ENCODE measurements around the gene RNU4-1. TPM values are rescaled to one million over a fixed set of nuclear protein-coding genes. Genes with fewer than 3 reads are reported as not detected.

RNU4-1 gene
- 178 TPM for total RNA-seq (2013)
- polyA plus RNA-seq = not detected
- under 0.01 TPM in 1 of 2 replicates, not detected in the other for polyA minus RNA-seq
- total RNA-seq = 29.3 to 177 (median 83.9) reads per million in 11 experiments

DNA sequence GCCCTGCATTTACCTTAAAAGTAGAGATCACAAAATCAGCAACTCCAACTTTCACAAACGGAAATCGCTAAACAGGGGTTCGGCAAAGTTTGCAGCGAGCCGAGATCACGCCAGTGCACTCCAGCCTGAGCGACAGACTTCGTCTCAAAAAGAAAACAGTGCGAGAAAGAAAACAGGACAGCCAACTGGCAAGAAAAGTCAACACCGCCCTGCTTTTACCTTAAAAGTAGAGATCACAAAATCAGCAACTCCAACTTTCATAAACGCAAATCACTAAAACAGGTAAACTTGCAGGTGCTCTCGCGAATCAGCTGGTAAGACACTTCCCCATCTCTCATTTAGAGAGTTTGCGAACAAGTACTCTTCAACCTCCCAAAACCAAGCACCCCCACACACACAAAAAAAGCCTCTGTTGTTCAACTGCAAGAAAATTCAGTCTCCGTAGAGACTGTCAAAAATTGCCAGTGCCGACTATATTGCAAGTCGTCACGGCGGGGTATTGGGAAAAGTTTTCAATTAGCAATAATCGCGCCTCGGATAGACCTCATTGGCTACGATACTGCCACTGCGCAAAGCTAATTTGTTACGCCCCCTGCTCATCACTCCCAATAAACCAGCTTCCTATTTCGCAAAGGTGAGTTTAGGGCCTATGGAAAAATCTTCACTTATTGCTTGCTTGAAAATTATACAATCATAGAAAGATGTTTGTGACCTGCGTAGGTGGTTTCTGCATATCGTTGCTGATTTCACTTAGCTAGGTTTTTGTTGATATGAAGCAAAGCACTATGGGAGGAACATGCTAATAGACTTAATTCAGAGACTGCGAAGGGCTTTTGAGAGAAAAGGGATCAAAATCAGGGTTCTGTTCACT lies at the start of gene RNU4-1:
TSS of gene RNU4-1 (minus strand) at position 577 of the 871 bp plus-strand sequence.
- no peaks in the 10 kb centered on the region for H3K9me3 ChIP-seq (replicated peaks in 1 of 2; ENCODE audit: control insufficient read depth in 1 of 2, insufficient read depth in 1 of 2, low read length in 2 of 2)
- peak within 1 kb of the TSS; percentile 61 for H2AFZ ChIP-seq (ENCODE audit: insufficient read depth, low read depth, low read length, poor library complexity, severe bottlenecking)
- Mint-ChIP-seq H3K27ac (no peak within 1 kb of the TSS), H3K4me3 (no peak within 1 kb of the TSS), H3K9me3 (no peaks in the 10 kb centered on the region), H3K27me3 (ENCODE audit: low read depth in 3 of 3) (peaks cover 0 to 2% (median 0%) of the 10 kb centered on the region in 3 donors), H3K36me3 (no peaks in the 10 kb centered on the region), H3K4me1 (no peaks in the 10 kb centered on the region)
- H4K20me1 ChIP-seq (ENCODE audit: insufficient read depth, low read length) = no peaks in the 10 kb centered on the region
- H3K4me1 ChIP-seq (ENCODE audit: control insufficient read depth in 1 of 2, insufficient read depth in 2 of 2, low read length in 2 of 2) = peaks cover 27 to 38% of the 10 kb centered on the region in 2 donors
- H3K27ac ChIP-seq (ENCODE audit: low read depth in 1 of 2, low read length in 2 of 2) = peak within 1 kb of the TSS; percentile 98 to 100
- H3K27me3 ChIP-seq (ENCODE audit: control insufficient read depth in 2 of 2, insufficient read depth in 2 of 2, low read length in 2 of 2) = no peaks in the 10 kb centered on the region
- TF ChIP-seq, protein P1, sequence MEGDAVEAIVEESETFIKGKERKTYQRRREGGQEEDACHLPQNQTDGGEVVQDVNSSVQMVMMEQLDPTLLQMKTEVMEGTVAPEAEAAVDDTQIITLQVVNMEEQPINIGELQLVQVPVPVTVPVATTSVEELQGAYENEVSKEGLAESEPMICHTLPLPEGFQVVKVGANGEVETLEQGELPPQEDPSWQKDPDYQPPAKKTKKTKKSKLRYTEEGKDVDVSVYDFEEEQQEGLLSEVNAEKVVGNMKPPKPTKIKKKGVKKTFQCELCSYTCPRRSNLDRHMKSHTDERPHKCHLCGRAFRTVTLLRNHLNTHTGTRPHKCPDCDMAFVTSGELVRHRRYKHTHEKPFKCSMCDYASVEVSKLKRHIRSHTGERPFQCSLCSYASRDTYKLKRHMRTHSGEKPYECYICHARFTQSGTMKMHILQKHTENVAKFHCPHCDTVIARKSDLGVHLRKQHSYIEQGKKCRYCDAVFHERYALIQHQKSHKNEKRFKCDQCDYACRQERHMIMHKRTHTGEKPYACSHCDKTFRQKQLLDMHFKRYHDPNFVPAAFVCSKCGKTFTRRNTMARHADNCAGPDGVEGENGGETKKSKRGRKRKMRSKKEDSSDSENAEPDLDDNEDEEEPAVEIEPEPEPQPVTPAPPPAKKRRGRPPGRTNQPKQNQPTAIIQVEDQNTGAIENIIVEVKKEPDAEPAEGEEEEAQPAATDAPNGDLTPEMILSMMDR (IDR thresholded peaks at IDR 0.05) = no peak
- H3K9ac ChIP-seq (ENCODE audit: insufficient read depth, low read length, poor library complexity, severe bottlenecking) = peak within 1 kb of the TSS; percentile 91
- peak within 1 kb of the TSS; percentile 79 for H3K4me2 ChIP-seq (replicated peaks; ENCODE audit: extremely low read depth, low read length, poor library complexity, severe bottlenecking)
- peak within 1 kb of the TSS; percentile 63 to 79 (median 65) for H3K4me3 ChIP-seq (replicated peaks in 1 of 3; ENCODE audit: low read depth in 2 of 3, low read length in 3 of 3)
- DNase-seq = peak; percentile 83 to 89 (median 84)
- WGBS (ENCODE audit: insufficient coverage) = 0% methylated on average over 17 of the region's 29 CpGs
- no peaks in the 10 kb centered on the region for H3K79me2 ChIP-seq (ENCODE audit: insufficient read depth, low read length)
- H3K36me3 ChIP-seq (replicated peaks in 1 of 2; ENCODE audit: control insufficient read depth in 1 of 2, insufficient read depth in 2 of 2, low read length in 2 of 2) = no peaks in the 10 kb centered on the region
- intact Hi-C loops (cut with micrococcal nuclease) = loop anchor here in 1 of 2 donors (1.0 kb wide), 1 partner anchor 24 kb away; no protein-coding TSS in a partner anchor

- no peaks in the 10 kb centered on the region for H3K36me3 ChIP-seq (replicated peaks in 1 of 2; ENCODE audit: control insufficient read depth in 1 of 2, insufficient read depth in 2 of 2, low read length in 2 of 2)
- TF ChIP-seq, protein P1 (IDR thresholded peaks at IDR 0.05) = no peak
- H3K4me2 ChIP-seq (replicated peaks; ENCODE audit: extremely low read depth, low read length, poor library complexity, severe bottlenecking) = no peak overlapping the region
- intact Hi-C loops (cut with micrococcal nuclease) = no loop called here
- no peaks in the 10 kb centered on the region for H4K20me1 ChIP-seq (ENCODE audit: insufficient read depth, low read length)
- no peaks in the 10 kb centered on the region for H3K36me3 Mint-ChIP-seq
- 79% methylated on average over 21 of the region's 30 CpGs for WGBS (ENCODE audit: insufficient coverage)
- no peak overlapping the region for H3K4me3 ChIP-seq (replicated peaks in 1 of 3; ENCODE audit: low read depth in 2 of 3, low read length in 3 of 3)
- H3K27ac ChIP-seq (ENCODE audit: low read depth in 1 of 2, low read length in 2 of 2) = no peak overlapping the region
- no peaks in the 10 kb centered on the region for H3K4me1 Mint-ChIP-seq
- H3K4me3 Mint-ChIP-seq = no peak overlapping the region
- no peaks in the 10 kb centered on the region for H3K27me3 ChIP-seq (ENCODE audit: control insufficient read depth in 2 of 2, insufficient read depth in 2 of 2, low read length in 2 of 2)
- peaks cover 4 to 7% (median 6%) of the 10 kb centered on the region in 3 donors for H3K27me3 Mint-ChIP-seq (ENCODE audit: low read depth in 3 of 3)
- H3K79me2 ChIP-seq (ENCODE audit: insufficient read depth, low read length) = no peaks in the 10 kb centered on the region
- H3K9me3 Mint-ChIP-seq = peaks cover 9 to 20% (median 10%) of the 10 kb centered on the region in 7 donors
- H2AFZ ChIP-seq (ENCODE audit: insufficient read depth, low read depth, low read length, poor library complexity, severe bottlenecking) = no peak overlapping the region
- H3K9ac ChIP-seq (ENCODE audit: insufficient read depth, low read length, poor library complexity, severe bottlenecking) = no peak overlapping the region
- peaks cover 6 to 10% of the 10 kb centered on the region in 2 donors for H3K9me3 ChIP-seq (replicated peaks in 1 of 2; ENCODE audit: control insufficient read depth in 1 of 2, insufficient read depth in 1 of 2, low read length in 2 of 2)
- no peak for DNase-seq
- H3K27ac Mint-ChIP-seq = no peak overlapping the region
- no peaks in the 10 kb centered on the region for H3K4me1 ChIP-seq (ENCODE audit: control insufficient read depth in 1 of 2, insufficient read depth in 2 of 2, low read length in 2 of 2)
These were observed 49.4 kb upstream of the RNU4-1 start for GRCh38 chr12:120342175-120343038.

Data from CD14-positive monocyte (primary cell).